HepG2 (cell line): Measurements from ENCODE around the gene VGLL3. TPM values are rescaled to one million over a fixed set of nuclear protein-coding genes. Genes with fewer than 3 reads are reported as not detected.

Experiments
- ATAC-seq: fragments of 200-7000 bp; cut with Tn5 transposase; 3 replicates; pipeline ENCODE4 v1.9.1; 2020; ENCODE audit warnings: mild to moderate bottlenecking, moderate library complexity
- BruUV-seq: library from RNA; stranded (reverse); fragments of 400-500 nt; replicated peaks from 2 replicates; lab custom pipeline; 2021; lab: Mats Ljungman, UMichigan
- CTCF ChIA-PET: fragments of 300-600 bp; formaldehyde crosslinking; extraction: SDS; loops from one replicate; lab custom pipeline; 2021; ENCODE audit warnings: low total read pairs, inconsistent platforms, low intra/inter-chr PET ratio; lab: Yijun Ruan, JAX
- POLR2A ChIA-PET: fragments of 350-600 bp; sonication (Branson Sonifier 250); formaldehyde crosslinking; loops from one replicate; lab custom pipeline; 2020; ENCODE audit warnings: antibody characterized with exemption, inconsistent platforms; lab: Yijun Ruan, JAX
- DNase-seq: peaks from one replicate; pipeline ENCODE4 v3.0.0-alpha.2; 2015; ENCODE audit warnings: low spot score
- FAIRE-seq: peaks from 3 replicates; lab custom pipeline; 2011; peaks lifted over from hg19 to GRCh38; lab: Jason Lieb, UNC
- H2AFZ ChIP-seq: one replicate; pipeline ENCODE4 v1.6.1; 2011; ENCODE audit warnings: low read length, inconsistent platforms
- H3K27ac ChIP-seq: fragments of 300-600 bp; 3 replicates; pipeline ENCODE4 v1.8.0; 2011; ENCODE audit warnings: mixed run types, mild to moderate bottlenecking, mixed read lengths, low read length, inconsistent platforms; ENCODE audit not compliant: insufficient read depth; ENCODE audit errors: extremely low read length
- H3K27me3 ChIP-seq, 2 experiments: fragments of 200-600 bp in 1 of 2; 2 replicates in 1 of 2; 3 replicates in 1 of 2; pipeline versions ENCODE4 v1.6.0 to v1.8.0; 2011; ENCODE audit warnings: low read length in 2 of 2, mild to moderate bottlenecking in 2 of 2, moderate library complexity in 2 of 2, inconsistent platforms in 1 of 2; ENCODE audit not compliant: insufficient read depth in 2 of 2, control insufficient read depth in 1 of 2
- H3K36me3 ChIP-seq, 2 experiments: fragments of 200-600 bp in 1 of 2; replicated peaks in 1 of 2; 2 replicates in 1 of 2; 3 replicates in 1 of 2; pipeline versions ENCODE4 v1.5.1 to v1.8.0; 2011; ENCODE audit warnings: low read length in 2 of 2, inconsistent platforms in 1 of 2; ENCODE audit not compliant: insufficient read depth in 2 of 2, control insufficient read depth in 1 of 2
- H3K4me1 ChIP-seq: 2 replicates; pipeline ENCODE4 v1.5.1; 2012; ENCODE audit warnings: low read length, inconsistent platforms; ENCODE audit not compliant: insufficient read depth
- H3K4me2 ChIP-seq: 2 replicates; pipeline ENCODE4 v1.6.0; 2011; ENCODE audit warnings: low read depth, low read length, inconsistent platforms
- H3K4me3 ChIP-seq, 3 experiments: fragments of 200-600 bp in 1 of 3; sonication (generic), shearing (Covaris generic) in 1 of 3; replicated peaks in 1 of 3; 2 replicates each; pipeline ENCODE4 v1.5.1; 2011 to 2016; ENCODE audit warnings: low read length in 3 of 3, inconsistent platforms in 2 of 3, low read depth in 2 of 3, mild to moderate bottlenecking in 2 of 3, control low read depth in 1 of 3, mixed read lengths in 1 of 3; ENCODE audit not compliant: insufficient read depth in 1 of 3
- H3K79me2 ChIP-seq: one replicate; pipeline ENCODE4 v1.6.1; 2011; ENCODE audit warnings: low read length, inconsistent platforms; ENCODE audit not compliant: insufficient read depth
- H3K9ac ChIP-seq: 2 replicates; pipeline ENCODE4 v1.6.0; 2011; ENCODE audit warnings: mild to moderate bottlenecking, low read depth, low read length, inconsistent platforms; ENCODE audit not compliant: insufficient read depth
- H3K9me3 ChIP-seq: 2 replicates; pipeline ENCODE4 v1.5.1; 2012; ENCODE audit warnings: mild to moderate bottlenecking, low read length
- H4K20me1 ChIP-seq: 2 replicates; pipeline ENCODE4 v1.6.0; 2011; ENCODE audit warnings: inconsistent platforms, mild to moderate bottlenecking, low read length, moderate library complexity; ENCODE audit not compliant: insufficient read depth
- ATRX ChIP-seq: sonication (generic); formaldehyde crosslinking; IDR thresholded peaks from 2 replicates; pipeline ENCODE4 v1.4.0; 2020; ENCODE audit warnings: missing genetic modification reagents, borderline replicate concordance
- CREB1 ChIP-seq, 2 experiments: fragments of 450-650 bp in 1 of 2; IDR thresholded peaks; 2 replicates each; pipeline ENCODE4 v1.6.1; 2016 to 2017; ENCODE audit warnings: control low read depth in 1 of 2, mild to moderate bottlenecking in 1 of 2, missing compliant biosample characterization in 1 of 2, missing genetic modification characterization in 1 of 2
- ERF ChIP-seq: IDR thresholded peaks from 2 replicates; pipeline ENCODE4 v1.6.1; 2018; ENCODE audit warnings: missing biosample characterization, missing genetic modification reagents
- FOXO1 ChIP-seq: sonication (generic); formaldehyde crosslinking; IDR thresholded peaks from 2 replicates; pipeline ENCODE4 v1.4.0; 2020; ENCODE audit warnings: missing genetic modification reagents
- ZBTB21 ChIP-seq: sonication (generic); formaldehyde crosslinking; IDR thresholded peaks from 2 replicates; pipeline ENCODE4 v1.4.0; 2020; ENCODE audit warnings: missing genetic modification reagents
- ZFAT ChIP-seq: sonication (generic); formaldehyde crosslinking; conservative IDR thresholded peaks from 2 replicates; pipeline ENCODE4 v1.8.1; 2023; ENCODE audit warnings: missing genetic modification reagents, inconsistent platforms
- ZFP36L2 ChIP-seq: sonication (generic); formaldehyde crosslinking; IDR thresholded peaks from 2 replicates; pipeline ENCODE4 v1.4.0; 2020; ENCODE audit warnings: missing genetic modification reagents
- ZNF382 ChIP-seq: sonication (generic); formaldehyde crosslinking; IDR thresholded peaks from 2 replicates; pipeline ENCODE4 v1.5.0; 2020; ENCODE audit warnings: missing genetic modification reagents, mild to moderate bottlenecking, borderline replicate concordance
- ZNF879 ChIP-seq: sonication (generic); formaldehyde crosslinking; IDR thresholded peaks from 2 replicates; pipeline ENCODE4 v1.8.1; 2023; ENCODE audit warnings: missing genetic modification reagents
- WGBS: methylation state at CpG from one replicate; pipeline ENCODE4 v1.1.6; 2017; ENCODE audit warnings: low lambda C conversion rate; 5-methylcytosine and 5-hydroxymethylcytosine counted together
- in situ Hi-C: cut with HindIII; loops from 2 replicates; pipeline ENCODE4 v1.10.0; 2017; ENCODE audit warnings: low pct_unique_long_range_greater_than_20kb; ENCODE audit not compliant: extremely low pct_ligation_motif_present
- intact Hi-C: fragments of 100-400 bp; cut with micrococcal nuclease; formaldehyde crosslinking; loops from one replicate; pipeline ENCODE4 v1.10.0; 2022; ENCODE audit not compliant: unreplicated experiment
- polyA plus RNA-seq, 8 experiments: library from polyadenylated mRNA; depleted of rRNA in 3 of 8; stranded (reverse) in 7 of 8; unstranded in 1 of 8; fragments of >200 nt; fragmentation: Illumina TruSeq in 4 of 8; extraction: Trizol in 4 of 8; gene quantifications; 2 replicates each; pipeline versions ENCODE4 v1.2.1 to v1.2.3, GENCODE V29; 2011 to 2016; ENCODE audit warnings: low read depth in 4 of 8, missing spikeins in 1 of 8, mixed read lengths in 1 of 8; ENCODE audit not compliant: insufficient read depth in 1 of 8
- total RNA-seq, 5 experiments: library from RNA; depleted of rRNA; stranded (reverse); fragments of >200 nt; fragmentation: Illumina TruSeq; extraction: Trizol; gene quantifications; 2 replicates each; pipeline ENCODE4 v1.2.3, GENCODE V29; 2016; ENCODE audit warnings: low read depth in 1 of 5
- TF ChIP-seq, protein P1 (sequence below): IDR thresholded peaks from 2 replicates; pipeline ENCODE4 v1.6.1; 2016; ENCODE audit warnings: missing compliant biosample characterization, missing genetic modification reagents, borderline replicate concordance
- TF ChIP-seq, protein P2 (sequence below): IDR thresholded peaks from 2 replicates; pipeline ENCODE4 v1.6.1; 2016; ENCODE audit warnings: low read depth, missing genetic modification reagents, missing compliant biosample characterization

VGLL3 gene
- total and polyA plus RNA-seq, 2 of the 13 experiments (the other 11 are each of a cell fraction or from before 2014, with no cell fraction given), result 0.03 to 0.07 TPM

- Histone ChIP-seq H3K36me3 (no peaks in the 10 kb centered on the region), H3K4me3 (no peak overlapping the region), H3K4me2 (no peak overlapping the region), H3K9me3 (no peaks in the 10 kb centered on the region)
- in situ Hi-C loops, result loop anchor here (10.0 kb wide), 1 partner anchor 196 kb away; no protein-coding TSS in a partner anchor
- FAIRE-seq, result no peak
- WGBS, result 51% methylated on average over 7 of the region's 7 CpGs
- BruUV-seq, result no TSS peak
- TF ChIP-seq ZFAT (CRISPR knock-in tag), result no peak
- peak; percentile 59 for TF ChIP-seq CREB1 (IDR thresholded peaks at IDR 0.05)
- TF ChIP-seq CREB1 (CRISPR knock-in tag; IDR thresholded peaks at IDR 0.05), result no peak
- TF ChIP-seq, all 625 proteins: peak for 1
- no peaks in the 10 kb centered on the region for H3K4me1 ChIP-seq
- H4K20me1 ChIP-seq, result no peaks in the 10 kb centered on the region
- no peaks in the 10 kb centered on the region for H3K79me2 ChIP-seq
- no peak overlapping the region for H3K27ac ChIP-seq
- ChIA-PET CTCF (interaction anchor here (1.9 to 2.0 kb wide), 2 partner anchors 114 to 199 kb away, joined by 10 to 11 read pairs; no protein-coding TSS in a partner anchor), POLR2A (no interaction called here)
- intact Hi-C loops, result loop anchor here (5.0 kb wide), 1 partner anchor 196 kb away; no protein-coding TSS in a partner anchor
- ATAC-seq, result no peak
- no peaks in the 10 kb centered on the region for H3K27me3 ChIP-seq
- H3K9ac ChIP-seq, result no peak overlapping the region
- no peak overlapping the region for H2AFZ ChIP-seq
- no peak for DNase-seq
Measured at GRCh38 chr3:86968244-86968932, 22.6 kb downstream of the VGLL3 start.

- Histone ChIP-seq H3K36me3 (no peaks in the 10 kb centered on the region), H4K20me1 (no peaks in the 10 kb centered on the region), H3K4me3 (no peak overlapping the region), H3K4me1 (no peaks in the 10 kb centered on the region), H3K9me3 (no peaks in the 10 kb centered on the region), H2AFZ (no peak overlapping the region), H3K79me2 (no peaks in the 10 kb centered on the region), H3K4me2 (no peak overlapping the region), H3K27me3 (no peaks in the 10 kb centered on the region), H3K27ac (no peak overlapping the region), H3K9ac (no peak overlapping the region)
- FAIRE-seq, result no peak
- CTCF ChIA-PET, result no interaction called here
- DNase-seq, result no peak
- WGBS, result 0% methylated on average over 2 of the region's 2 CpGs
- no TSS peak for BruUV-seq
- in situ Hi-C loops (loop anchor here (10.0 kb wide), 1 partner anchor 198 kb away; no protein-coding TSS in a partner anchor), intact Hi-C loops (loop anchor here (5.0 kb wide), 1 partner anchor 195 kb away; no protein-coding TSS in a partner anchor)
- ATAC-seq, result no peak
- POLR2A ChIA-PET, result no interaction called here
- no peak for TF ChIP-seq ERF
- TF ChIP-seq ZFP36L2 (CRISPR knock-in tag), result no peak
- TF ChIP-seq, protein P1, sequence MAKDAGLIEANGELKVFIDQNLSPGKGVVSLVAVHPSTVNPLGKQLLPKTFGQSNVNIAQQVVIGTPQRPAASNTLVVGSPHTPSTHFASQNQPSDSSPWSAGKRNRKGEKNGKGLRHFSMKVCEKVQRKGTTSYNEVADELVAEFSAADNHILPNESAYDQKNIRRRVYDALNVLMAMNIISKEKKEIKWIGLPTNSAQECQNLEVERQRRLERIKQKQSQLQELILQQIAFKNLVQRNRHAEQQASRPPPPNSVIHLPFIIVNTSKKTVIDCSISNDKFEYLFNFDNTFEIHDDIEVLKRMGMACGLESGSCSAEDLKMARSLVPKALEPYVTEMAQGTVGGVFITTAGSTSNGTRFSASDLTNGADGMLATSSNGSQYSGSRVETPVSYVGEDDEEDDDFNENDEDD (CRISPR knock-in tag), result no peak
- TF ChIP-seq FOXO1, result no peak
- no peak for TF ChIP-seq ZNF382 (CRISPR knock-in tag)
- TF ChIP-seq ZBTB21, result no peak
- no peak for TF ChIP-seq ATRX
- no peak for TF ChIP-seq ZNF879 (CRISPR knock-in tag)
- TF ChIP-seq, protein P2, sequence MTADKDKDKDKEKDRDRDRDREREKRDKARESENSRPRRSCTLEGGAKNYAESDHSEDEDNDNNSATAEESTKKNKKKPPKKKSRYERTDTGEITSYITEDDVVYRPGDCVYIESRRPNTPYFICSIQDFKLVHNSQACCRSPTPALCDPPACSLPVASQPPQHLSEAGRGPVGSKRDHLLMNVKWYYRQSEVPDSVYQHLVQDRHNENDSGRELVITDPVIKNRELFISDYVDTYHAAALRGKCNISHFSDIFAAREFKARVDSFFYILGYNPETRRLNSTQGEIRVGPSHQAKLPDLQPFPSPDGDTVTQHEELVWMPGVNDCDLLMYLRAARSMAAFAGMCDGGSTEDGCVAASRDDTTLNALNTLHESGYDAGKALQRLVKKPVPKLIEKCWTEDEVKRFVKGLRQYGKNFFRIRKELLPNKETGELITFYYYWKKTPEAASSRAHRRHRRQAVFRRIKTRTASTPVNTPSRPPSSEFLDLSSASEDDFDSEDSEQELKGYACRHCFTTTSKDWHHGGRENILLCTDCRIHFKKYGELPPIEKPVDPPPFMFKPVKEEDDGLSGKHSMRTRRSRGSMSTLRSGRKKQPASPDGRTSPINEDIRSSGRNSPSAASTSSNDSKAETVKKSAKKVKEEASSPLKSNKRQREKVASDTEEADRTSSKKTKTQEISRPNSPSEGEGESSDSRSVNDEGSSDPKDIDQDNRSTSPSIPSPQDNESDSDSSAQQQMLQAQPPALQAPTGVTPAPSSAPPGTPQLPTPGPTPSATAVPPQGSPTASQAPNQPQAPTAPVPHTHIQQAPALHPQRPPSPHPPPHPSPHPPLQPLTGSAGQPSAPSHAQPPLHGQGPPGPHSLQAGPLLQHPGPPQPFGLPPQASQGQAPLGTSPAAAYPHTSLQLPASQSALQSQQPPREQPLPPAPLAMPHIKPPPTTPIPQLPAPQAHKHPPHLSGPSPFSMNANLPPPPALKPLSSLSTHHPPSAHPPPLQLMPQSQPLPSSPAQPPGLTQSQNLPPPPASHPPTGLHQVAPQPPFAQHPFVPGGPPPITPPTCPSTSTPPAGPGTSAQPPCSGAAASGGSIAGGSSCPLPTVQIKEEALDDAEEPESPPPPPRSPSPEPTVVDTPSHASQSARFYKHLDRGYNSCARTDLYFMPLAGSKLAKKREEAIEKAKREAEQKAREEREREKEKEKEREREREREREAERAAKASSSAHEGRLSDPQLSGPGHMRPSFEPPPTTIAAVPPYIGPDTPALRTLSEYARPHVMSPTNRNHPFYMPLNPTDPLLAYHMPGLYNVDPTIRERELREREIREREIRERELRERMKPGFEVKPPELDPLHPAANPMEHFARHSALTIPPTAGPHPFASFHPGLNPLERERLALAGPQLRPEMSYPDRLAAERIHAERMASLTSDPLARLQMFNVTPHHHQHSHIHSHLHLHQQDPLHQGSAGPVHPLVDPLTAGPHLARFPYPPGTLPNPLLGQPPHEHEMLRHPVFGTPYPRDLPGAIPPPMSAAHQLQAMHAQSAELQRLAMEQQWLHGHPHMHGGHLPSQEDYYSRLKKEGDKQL (CRISPR knock-in tag), result no peak
Measured at GRCh38 chr3:86967062-86967461, 23.9 kb downstream of the VGLL3 start.
